ENCODE data around the gene ATF6B.
"Not testable (repeated sequence)": the region's sequence is repeated elsewhere in the genome, so short reads cannot be mapped to it uniquely, and the experiment has no call there.

The ATF6B gene

GRCh38 chr6:32073613-32074012, 54.4 kb downstream of the ATF6B start:
- ChIA-PET CTCF (no interaction called here), POLR2A (no interaction called here)
- no peaks in the 10 kb centered on the region for H3K9me3 ChIP-seq (ENCODE audit: control extremely low read depth in 1 of 5, control insufficient read depth in 4 of 5, insufficient read depth in 2 of 5, low read depth in 1 of 5, low read length in 4 of 5)
- 94% methylated on average over 5 of the region's 10 CpGs for WGBS (ENCODE audit: insufficient coverage)
- H3K27me3 ChIP-seq (replicated peaks in 2 of 5; ENCODE audit: control insufficient read depth in 4 of 5, insufficient read depth in 5 of 5, low read length in 4 of 5): peaks cover 0 to 2% (median 0%) of the 10 kb centered on the region in 5 experiments
- H3K4me3 ChIP-seq (ENCODE audit: control insufficient read depth in 1 of 7, extremely low read depth in 1 of 7, insufficient read depth in 4 of 7, low read depth in 2 of 7, low read length in 6 of 7): no peak overlapping the region
- DNase-seq: no peak
- no peaks in the 10 kb centered on the region for H3K36me3 ChIP-seq (ENCODE audit: control insufficient read depth in 4 of 4, insufficient read depth in 4 of 4, low read length in 3 of 4)
- no peaks in the 10 kb centered on the region for H3K4me1 ChIP-seq (ENCODE audit: control extremely low read depth in 1 of 4, control insufficient read depth in 4 of 4, insufficient read depth in 4 of 4, low read length in 3 of 4)
- no peak overlapping the region for H3K27ac ChIP-seq (ENCODE audit: insufficient read depth in 1 of 2, low read depth in 1 of 2, low read length in 2 of 2, poor library complexity in 1 of 2, severe bottlenecking in 2 of 2)

- H3K36me3 ChIP-seq (ENCODE audit: control insufficient read depth in 4 of 4, insufficient read depth in 4 of 4, low read length in 3 of 4): no peaks in the 10 kb centered on the region
- CTCF ChIA-PET: no interaction called here
- H3K4me3 ChIP-seq (ENCODE audit: control insufficient read depth in 1 of 7, extremely low read depth in 1 of 7, insufficient read depth in 4 of 7, low read depth in 2 of 7, low read length in 6 of 7): no peak overlapping the region
- H3K27ac ChIP-seq (ENCODE audit: insufficient read depth in 1 of 2, low read depth in 1 of 2, low read length in 2 of 2, poor library complexity in 1 of 2, severe bottlenecking in 2 of 2): no peak overlapping the region
- H3K9me3 ChIP-seq (ENCODE audit: control extremely low read depth in 1 of 5, control insufficient read depth in 4 of 5, insufficient read depth in 2 of 5, low read depth in 1 of 5, low read length in 4 of 5): no peaks in the 10 kb centered on the region
- H3K27me3 ChIP-seq (replicated peaks in 2 of 5; ENCODE audit: control insufficient read depth in 4 of 5, insufficient read depth in 5 of 5, low read length in 4 of 5): peaks cover 0 to 2% (median 0%) of the 10 kb centered on the region in 5 experiments
- POLR2A ChIA-PET: no interaction called here
- H3K4me1 ChIP-seq (ENCODE audit: control extremely low read depth in 1 of 4, control insufficient read depth in 4 of 4, insufficient read depth in 4 of 4, low read length in 3 of 4): no peaks in the 10 kb centered on the region
- WGBS (ENCODE audit: insufficient coverage): 86% methylated on average over 3 of the region's 3 CpGs
- no peak for DNase-seq
Measured at GRCh38 chr6:32073101-32073500, 54.9 kb downstream of the ATF6B start.

GRCh38 chr6:32070814-32071543, 57.1 kb downstream of the ATF6B start:
- Histone ChIP-seq H3K4me3 (ENCODE audit: control insufficient read depth in 1 of 7, extremely low read depth in 1 of 7, insufficient read depth in 4 of 7, low read depth in 2 of 7, low read length in 6 of 7) (no peak overlapping the region), H3K36me3 (ENCODE audit: control insufficient read depth in 4 of 4, insufficient read depth in 4 of 4, low read length in 3 of 4) (no peaks in the 10 kb centered on the region), H3K9me3 (ENCODE audit: control extremely low read depth in 1 of 5, control insufficient read depth in 4 of 5, insufficient read depth in 2 of 5, low read depth in 1 of 5, low read length in 4 of 5) (no peaks in the 10 kb centered on the region), H3K27ac (ENCODE audit: insufficient read depth in 1 of 2, low read depth in 1 of 2, low read length in 2 of 2, poor library complexity in 1 of 2, severe bottlenecking in 2 of 2) (no peak overlapping the region), H3K4me1 (ENCODE audit: control extremely low read depth in 1 of 4, control insufficient read depth in 4 of 4, insufficient read depth in 4 of 4, low read length in 3 of 4) (no peaks in the 10 kb centered on the region), H3K27me3 (replicated peaks in 2 of 5; ENCODE audit: control insufficient read depth in 4 of 5, insufficient read depth in 5 of 5, low read length in 4 of 5) (peaks cover 0 to 2% (median 0%) of the 10 kb centered on the region in 5 experiments)
- no peak for DNase-seq
- CTCF ChIA-PET: no interaction called here
- POLR2A ChIA-PET: no interaction called here
- 95% methylated on average over 12 of the region's 16 CpGs for WGBS (ENCODE audit: insufficient coverage)

GRCh38 chr6:32069878-32070515, 58.0 kb downstream of the ATF6B start:
- H3K9me3 ChIP-seq (ENCODE audit: control extremely low read depth in 1 of 5, control insufficient read depth in 4 of 5, insufficient read depth in 2 of 5, low read depth in 1 of 5, low read length in 4 of 5): no peaks in the 10 kb centered on the region
- CTCF ChIA-PET: interaction anchor here (0.5 kb wide), 1 partner anchor 94 kb away, joined by 3 read pairs; no protein-coding TSS in a partner anchor
- WGBS (ENCODE audit: insufficient coverage): 98% methylated on average over 20 of the region's 24 CpGs
- H3K27me3 ChIP-seq (replicated peaks in 2 of 5; ENCODE audit: control insufficient read depth in 4 of 5, insufficient read depth in 5 of 5, low read length in 4 of 5): peaks cover 0 to 2% (median 0%) of the 10 kb centered on the region in 5 experiments
- H3K27ac ChIP-seq (ENCODE audit: insufficient read depth in 1 of 2, low read depth in 1 of 2, low read length in 2 of 2, poor library complexity in 1 of 2, severe bottlenecking in 2 of 2): no peak overlapping the region
- no peak overlapping the region for H3K4me3 ChIP-seq (ENCODE audit: control insufficient read depth in 1 of 7, extremely low read depth in 1 of 7, insufficient read depth in 4 of 7, low read depth in 2 of 7, low read length in 6 of 7)
- no peaks in the 10 kb centered on the region for H3K4me1 ChIP-seq (ENCODE audit: control extremely low read depth in 1 of 4, control insufficient read depth in 4 of 4, insufficient read depth in 4 of 4, low read length in 3 of 4)
- DNase-seq: no peak
- POLR2A ChIA-PET: no interaction called here
- no peaks in the 10 kb centered on the region for H3K36me3 ChIP-seq (ENCODE audit: control insufficient read depth in 4 of 4, insufficient read depth in 4 of 4, low read length in 3 of 4)

GRCh38 chr6:32069460-32069859, 58.6 kb downstream of the ATF6B start:
- no peak overlapping the region for H3K4me3 ChIP-seq (ENCODE audit: control insufficient read depth in 1 of 7, extremely low read depth in 1 of 7, insufficient read depth in 4 of 7, low read depth in 2 of 7, low read length in 6 of 7)
- H3K27ac ChIP-seq (ENCODE audit: insufficient read depth in 1 of 2, low read depth in 1 of 2, low read length in 2 of 2, poor library complexity in 1 of 2, severe bottlenecking in 2 of 2): no peak overlapping the region
- WGBS (ENCODE audit: insufficient coverage): 97% methylated on average over 12 of the region's 17 CpGs
- no peaks in the 10 kb centered on the region for H3K4me1 ChIP-seq (ENCODE audit: control extremely low read depth in 1 of 4, control insufficient read depth in 4 of 4, insufficient read depth in 4 of 4, low read length in 3 of 4)
- H3K27me3 ChIP-seq (replicated peaks in 2 of 5; ENCODE audit: control insufficient read depth in 4 of 5, insufficient read depth in 5 of 5, low read length in 4 of 5): peaks cover 0 to 4% (median 0%) of the 10 kb centered on the region in 5 experiments
- no peaks in the 10 kb centered on the region for H3K9me3 ChIP-seq (ENCODE audit: control extremely low read depth in 1 of 5, control insufficient read depth in 4 of 5, insufficient read depth in 2 of 5, low read depth in 1 of 5, low read length in 4 of 5)
- no peak for DNase-seq
- ChIA-PET POLR2A (no interaction called here), CTCF (interaction anchor here (0.5 kb wide), 1 partner anchor 94 kb away, joined by 3 read pairs; no protein-coding TSS in a partner anchor)
- H3K36me3 ChIP-seq (ENCODE audit: control insufficient read depth in 4 of 4, insufficient read depth in 4 of 4, low read length in 3 of 4): no peaks in the 10 kb centered on the region

- WGBS (ENCODE audit: insufficient coverage): 94% methylated on average over 12 of the region's 14 CpGs
- no peak overlapping the region for H3K27ac ChIP-seq (ENCODE audit: insufficient read depth in 1 of 2, low read depth in 1 of 2, low read length in 2 of 2, poor library complexity in 1 of 2, severe bottlenecking in 2 of 2)
Measured at GRCh38 chr6:32068867-32069266, 59.2 kb downstream of the ATF6B start.

GRCh38 chr6:32068315-32068714, 59.7 kb downstream of the ATF6B start:
- H3K27me3 ChIP-seq (replicated peaks in 2 of 5; ENCODE audit: control insufficient read depth in 4 of 5, insufficient read depth in 5 of 5, low read length in 4 of 5); DNase-seq; H3K4me1 ChIP-seq (ENCODE audit: control extremely low read depth in 1 of 4, control insufficient read depth in 4 of 4, insufficient read depth in 4 of 4, low read length in 3 of 4); CTCF ChIA-PET; H3K36me3 ChIP-seq (ENCODE audit: control insufficient read depth in 4 of 4, insufficient read depth in 4 of 4, low read length in 3 of 4); POLR2A ChIA-PET; H3K9me3 ChIP-seq (ENCODE audit: control extremely low read depth in 1 of 5, control insufficient read depth in 4 of 5, insufficient read depth in 2 of 5, low read depth in 1 of 5, low read length in 4 of 5); H3K27ac ChIP-seq (ENCODE audit: insufficient read depth in 1 of 2, low read depth in 1 of 2, low read length in 2 of 2, poor library complexity in 1 of 2, severe bottlenecking in 2 of 2); H3K4me3 ChIP-seq (ENCODE audit: control insufficient read depth in 1 of 7, extremely low read depth in 1 of 7, insufficient read depth in 4 of 7, low read depth in 2 of 7, low read length in 6 of 7): not testable (repeated sequence)
- 98% methylated on average over 13 of the region's 13 CpGs for WGBS (ENCODE audit: insufficient coverage)

More at GRCh38 chr6:32068867-32069266, 59.2 kb downstream of the ATF6B start:
- peaks cover 0 to 4% (median 0%) of the 10 kb centered on the region in 5 experiments for H3K27me3 ChIP-seq (replicated peaks in 2 of 5; ENCODE audit: control insufficient read depth in 4 of 5, insufficient read depth in 5 of 5, low read length in 4 of 5)
- ChIA-PET CTCF (no interaction called here), POLR2A (no interaction called here)
- no peak overlapping the region for H3K4me3 ChIP-seq (ENCODE audit: control insufficient read depth in 1 of 7, extremely low read depth in 1 of 7, insufficient read depth in 4 of 7, low read depth in 2 of 7, low read length in 6 of 7)
- H3K9me3 ChIP-seq (ENCODE audit: control extremely low read depth in 1 of 5, control insufficient read depth in 4 of 5, insufficient read depth in 2 of 5, low read depth in 1 of 5, low read length in 4 of 5): no peaks in the 10 kb centered on the region
- H3K36me3 ChIP-seq (ENCODE audit: control insufficient read depth in 4 of 4, insufficient read depth in 4 of 4, low read length in 3 of 4): no peaks in the 10 kb centered on the region
- DNase-seq: no peak
- no peaks in the 10 kb centered on the region for H3K4me1 ChIP-seq (ENCODE audit: control extremely low read depth in 1 of 4, control insufficient read depth in 4 of 4, insufficient read depth in 4 of 4, low read length in 3 of 4)

Data from common myeloid progenitor, CD34-positive (primary cell).